22Rv1 (cell line): Measurements from ENCODE around the gene ANKH.
"Not testable (repeated sequence)": the region's sequence is repeated elsewhere in the genome, so short reads cannot be mapped to it uniquely, and the experiment has no call there.

Source experiments
- H3K27ac ChIP-seq: fragments of 450-650 bp; 2 replicates; pipeline ENCODE4 v1.5.1; 2017
- ZFX ChIP-seq: fragments of 450-650 bp; IDR thresholded peaks from 2 replicates; pipeline ENCODE4 v1.6.1; 2017; ENCODE audit warnings: antibody characterized with exemption, borderline replicate concordance
- TF ChIP-seq, protein P1 (sequence below): fragments of 450-650 bp; IDR thresholded peaks from 2 replicates; pipeline ENCODE4 v1.5.1; 2017; ENCODE audit warnings: mild to moderate bottlenecking

The ANKH gene

DNA sequence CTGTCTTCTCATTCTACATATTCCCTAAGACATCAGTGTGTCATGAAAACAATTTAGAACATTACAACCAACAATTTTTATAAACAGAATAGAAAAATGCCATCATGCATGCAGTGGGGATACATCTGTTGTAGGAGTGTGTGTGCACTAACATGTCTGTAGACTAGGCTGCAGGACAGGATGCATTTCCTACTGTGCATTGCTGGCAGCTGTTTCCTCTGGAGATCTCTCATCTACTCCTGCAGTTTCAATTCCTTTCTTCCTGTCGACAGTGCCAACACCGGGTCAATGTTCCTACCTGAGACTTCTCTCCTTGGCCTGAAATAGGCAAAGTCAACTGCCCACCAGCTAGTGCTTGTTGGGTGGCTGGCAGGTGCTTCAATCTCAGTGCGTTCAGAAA, 69.8 kb downstream of the ANKH start:
- TF ChIP-seq, protein P1, sequence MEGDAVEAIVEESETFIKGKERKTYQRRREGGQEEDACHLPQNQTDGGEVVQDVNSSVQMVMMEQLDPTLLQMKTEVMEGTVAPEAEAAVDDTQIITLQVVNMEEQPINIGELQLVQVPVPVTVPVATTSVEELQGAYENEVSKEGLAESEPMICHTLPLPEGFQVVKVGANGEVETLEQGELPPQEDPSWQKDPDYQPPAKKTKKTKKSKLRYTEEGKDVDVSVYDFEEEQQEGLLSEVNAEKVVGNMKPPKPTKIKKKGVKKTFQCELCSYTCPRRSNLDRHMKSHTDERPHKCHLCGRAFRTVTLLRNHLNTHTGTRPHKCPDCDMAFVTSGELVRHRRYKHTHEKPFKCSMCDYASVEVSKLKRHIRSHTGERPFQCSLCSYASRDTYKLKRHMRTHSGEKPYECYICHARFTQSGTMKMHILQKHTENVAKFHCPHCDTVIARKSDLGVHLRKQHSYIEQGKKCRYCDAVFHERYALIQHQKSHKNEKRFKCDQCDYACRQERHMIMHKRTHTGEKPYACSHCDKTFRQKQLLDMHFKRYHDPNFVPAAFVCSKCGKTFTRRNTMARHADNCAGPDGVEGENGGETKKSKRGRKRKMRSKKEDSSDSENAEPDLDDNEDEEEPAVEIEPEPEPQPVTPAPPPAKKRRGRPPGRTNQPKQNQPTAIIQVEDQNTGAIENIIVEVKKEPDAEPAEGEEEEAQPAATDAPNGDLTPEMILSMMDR, result no peak
- no peak for TF ChIP-seq ZFX

DNA sequence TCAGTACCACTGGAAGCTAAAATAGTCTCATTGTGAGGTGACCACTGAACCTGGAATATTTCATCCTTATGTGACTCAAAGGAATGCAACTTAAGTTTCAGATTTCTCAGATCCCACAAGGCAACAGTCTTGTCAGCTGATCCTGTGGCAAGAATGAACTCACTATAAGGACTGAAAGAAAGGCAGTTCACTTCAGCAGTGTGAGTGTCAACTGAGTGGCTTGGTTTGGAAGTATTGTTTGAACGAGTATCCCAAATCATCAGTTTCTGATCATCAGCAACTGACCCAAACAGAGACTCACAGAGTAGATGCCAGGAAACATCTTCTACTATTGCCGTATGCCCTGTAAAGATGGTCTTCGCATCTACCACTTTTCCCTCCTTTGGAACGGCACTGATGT, 74.2 kb downstream of the ANKH start:
- H3K27ac ChIP-seq, result not testable (repeated sequence)

More for the DNA sequence above, 69.8 kb downstream of the ANKH start:
- no peak overlapping the region for H3K27ac ChIP-seq

DNA sequence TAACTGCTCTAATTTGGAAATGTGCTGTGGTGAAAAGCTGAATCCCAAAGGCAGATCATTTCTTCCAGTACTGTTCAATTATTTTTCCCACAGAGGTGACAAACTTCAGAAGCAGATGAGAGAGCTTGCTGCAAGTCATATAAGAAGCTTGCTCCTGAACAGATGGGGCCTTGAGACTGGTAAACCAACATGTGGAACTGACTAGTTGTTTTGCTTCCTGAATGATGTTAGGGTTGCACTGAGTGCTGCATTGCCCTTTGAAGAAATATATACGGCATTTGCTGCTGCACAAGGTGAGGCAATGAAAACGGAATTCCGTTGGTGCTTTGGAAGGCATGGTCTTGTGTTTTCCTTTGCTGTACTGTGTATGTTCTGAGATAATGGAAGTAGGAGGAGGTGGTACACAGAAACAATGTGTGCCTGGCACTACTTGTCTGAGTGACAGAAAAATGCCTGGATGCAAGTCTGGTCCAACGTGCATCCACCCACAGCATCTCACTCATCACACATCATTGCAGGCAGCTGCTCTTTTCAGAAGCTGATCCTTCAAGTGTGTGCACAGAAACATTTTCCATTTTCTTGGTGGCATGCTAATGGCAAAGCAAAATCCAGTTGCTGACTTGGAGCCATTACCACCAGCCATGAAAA, 76.9 kb downstream of the ANKH start:
- TF ChIP-seq, protein P1, result no peak
- TF ChIP-seq ZFX, result no peak
- no peak overlapping the region for H3K27ac ChIP-seq

DNA sequence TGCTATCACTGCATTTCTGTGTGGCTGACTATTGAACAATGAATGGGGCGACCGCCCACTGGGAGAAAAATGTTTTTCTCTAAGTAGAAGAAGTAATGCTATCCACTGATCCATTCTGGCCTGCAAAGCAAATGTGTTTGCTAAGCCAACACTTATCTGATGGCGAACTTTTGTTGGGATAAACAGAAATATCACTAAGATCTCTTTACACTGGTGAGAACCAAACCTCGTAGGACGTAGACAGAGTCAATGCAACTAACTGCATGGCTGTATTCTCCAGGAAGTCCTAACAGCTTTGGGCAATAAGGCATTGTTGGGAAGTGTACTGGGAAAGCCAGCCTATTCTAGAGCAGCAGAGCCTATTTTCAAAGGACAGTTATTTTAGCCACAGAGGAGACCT, 77.7 kb downstream of the ANKH start:
- H3K27ac ChIP-seq, result no peak overlapping the region
- TF ChIP-seq ZFX, result no peak
- TF ChIP-seq, protein P1, result no peak

DNA sequence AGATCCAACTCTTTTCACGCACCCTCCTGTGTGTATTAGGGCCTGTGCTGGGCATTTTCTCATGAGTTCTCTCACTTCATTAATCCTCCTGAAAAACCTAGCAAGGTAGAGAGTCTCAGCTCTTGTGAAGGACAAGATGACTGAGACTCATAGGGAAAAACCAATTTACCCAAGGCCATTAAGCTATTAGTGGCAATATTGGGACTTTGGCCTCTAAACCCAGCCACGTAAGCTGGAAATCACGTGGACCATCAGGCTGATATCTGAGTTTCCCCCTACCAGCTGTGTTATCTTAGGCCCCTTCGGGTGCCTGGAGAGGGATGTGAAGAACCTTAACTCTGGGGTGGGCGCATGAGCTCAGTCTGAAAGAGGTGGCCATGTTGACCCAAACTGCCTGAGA, 80.7 kb downstream of the ANKH start:
- no peak overlapping the region for H3K27ac ChIP-seq
- TF ChIP-seq ZFX, result no peak
- TF ChIP-seq, protein P1, result no peak

GRCh38 chr5:14790220-14790619, 81.4 kb downstream of the ANKH start:
- TF ChIP-seq ZFX, result no peak
- TF ChIP-seq, protein P1, result no peak
- H3K27ac ChIP-seq, result no peak overlapping the region

- TF ChIP-seq, protein P1, result no peak
- no peak for TF ChIP-seq ZFX
- peak overlapping the region; percentile 40; the same call in 1 of the 2 replicates for H3K27ac ChIP-seq
Observed at GRCh38 chr5:14787801-14788579, 83.6 kb downstream of the ANKH start.
